HepG2 (cell line): Measurements from ENCODE around the gene ARL3. TPM values are rescaled to one million over a fixed set of nuclear protein-coding genes. Genes with fewer than 3 reads are reported as not detected.

Experiments
- ARNT2 ChIP-seq: sonication (generic); formaldehyde crosslinking; IDR thresholded peaks from 2 replicates; pipeline ENCODE4 v1.8.0; 2022; ENCODE audit warnings: mild to moderate bottlenecking, low read depth, missing genetic modification reagents, moderate library complexity
- ATF2 ChIP-seq: sonication (generic); formaldehyde crosslinking; IDR thresholded peaks from 2 replicates; pipeline ENCODE4 v1.4.0; 2020; ENCODE audit warnings: missing genetic modification reagents
- BCL3 ChIP-seq: sonication (generic); formaldehyde crosslinking; IDR thresholded peaks from 2 replicates; pipeline ENCODE4 v1.5.1; 2020; ENCODE audit warnings: mild to moderate bottlenecking, missing genetic modification reagents, moderate library complexity
- JARID2 ChIP-seq: sonication (generic); formaldehyde crosslinking; IDR thresholded peaks from 2 replicates; pipeline ENCODE4 v1.8.1; 2023; ENCODE audit warnings: missing genetic modification reagents, inconsistent platforms; ENCODE audit not compliant: insufficient replicate concordance
- MTF2 ChIP-seq: sonication (generic); formaldehyde crosslinking; IDR thresholded peaks from 2 replicates; pipeline ENCODE4 v1.5.0; 2020; ENCODE audit warnings: missing genetic modification reagents, borderline replicate concordance
- NFE2L1 ChIP-seq: sonication (generic); formaldehyde crosslinking; IDR thresholded peaks from 2 replicates; pipeline ENCODE4 v1.4.0; 2020; ENCODE audit warnings: missing genetic modification reagents, mild to moderate bottlenecking, borderline replicate concordance
- ZFP36 ChIP-seq: fragments of 150-350 bp; IDR thresholded peaks from 2 replicates; pipeline ENCODE4 v1.6.1; 2018; ENCODE audit warnings: borderline replicate concordance, low read length, low read depth; ENCODE audit not compliant: partially characterized antibody
- ZNF121 ChIP-seq: sonication (generic); formaldehyde crosslinking; IDR thresholded peaks from 2 replicates; pipeline ENCODE4 v1.5.0; 2020; ENCODE audit warnings: mild to moderate bottlenecking, missing genetic modification reagents
- ZNF20 ChIP-seq: sonication (generic); formaldehyde crosslinking; IDR thresholded peaks from 2 replicates; pipeline ENCODE4 v1.4.0; 2020; ENCODE audit warnings: mild to moderate bottlenecking, moderate library complexity, missing genetic modification reagents
- ZNF256 ChIP-seq: sonication (generic); formaldehyde crosslinking; conservative IDR thresholded peaks from 2 replicates; pipeline ENCODE4 v1.4.0; 2020; ENCODE audit warnings: missing genetic modification reagents
- ZNF317 ChIP-seq: sonication (generic); formaldehyde crosslinking; IDR thresholded peaks from 2 replicates; pipeline ENCODE4 v1.5.0; 2020; ENCODE audit warnings: mild to moderate bottlenecking, missing genetic modification reagents
- ZNF484 ChIP-seq: sonication (generic); formaldehyde crosslinking; IDR thresholded peaks from 2 replicates; pipeline ENCODE4 v1.5.1; 2020; ENCODE audit warnings: mild to moderate bottlenecking, low read depth, missing genetic modification reagents, borderline replicate concordance
- ZNF597 ChIP-seq: sonication (generic); formaldehyde crosslinking; IDR thresholded peaks from 2 replicates; pipeline ENCODE4 v1.5.0; 2020; ENCODE audit warnings: missing genetic modification reagents
- ZNF639 ChIP-seq: conservative IDR thresholded peaks from 2 replicates; pipeline ENCODE4 v1.6.1; 2018; ENCODE audit warnings: missing genetic modification reagents
- ZNF660 ChIP-seq: sonication (generic); formaldehyde crosslinking; IDR thresholded peaks from 2 replicates; pipeline ENCODE4 v1.5.1; 2020; ENCODE audit warnings: mild to moderate bottlenecking, low read depth, missing genetic modification reagents, borderline replicate concordance
- ZNF766 ChIP-seq: sonication (generic); formaldehyde crosslinking; IDR thresholded peaks from 2 replicates; pipeline ENCODE4 v1.5.0; 2020; ENCODE audit warnings: missing genetic modification reagents, borderline replicate concordance
- ZNF800 ChIP-seq: sonication (generic); formaldehyde crosslinking; IDR thresholded peaks from 2 replicates; pipeline ENCODE4 v1.4.0; 2020; ENCODE audit warnings: missing genetic modification reagents
- ZNF839 ChIP-seq: sonication (generic); formaldehyde crosslinking; IDR thresholded peaks from 2 replicates; pipeline ENCODE4 v1.4.0; 2020; ENCODE audit warnings: missing genetic modification reagents, mild to moderate bottlenecking, borderline replicate concordance
- polyA plus RNA-seq, 8 experiments: library from polyadenylated mRNA; depleted of rRNA in 3 of 8; stranded (reverse) in 7 of 8; unstranded in 1 of 8; fragments of >200 nt; fragmentation: Illumina TruSeq in 4 of 8; extraction: Trizol in 4 of 8; gene quantifications; 2 replicates each; pipeline versions ENCODE4 v1.2.1 to v1.2.3, GENCODE V29; 2011 to 2016; ENCODE audit warnings: low read depth in 4 of 8, missing spikeins in 1 of 8, mixed read lengths in 1 of 8; ENCODE audit not compliant: insufficient read depth in 1 of 8
- total RNA-seq, 5 experiments: library from RNA; depleted of rRNA; stranded (reverse); fragments of >200 nt; fragmentation: Illumina TruSeq; extraction: Trizol; gene quantifications; 2 replicates each; pipeline ENCODE4 v1.2.3, GENCODE V29; 2016; ENCODE audit warnings: low read depth in 1 of 5

Gene ARL3
- total and polyA plus RNA-seq, 2 of the 13 experiments (the other 11 are each of a cell fraction or from before 2014, with no cell fraction given), result 5.2 to 6.6 TPM

GRCh38 chr10:102713814-102714620, at the start of gene ARL3 (continued):
- no peak for TF ChIP-seq JARID2 (CRISPR knock-in tag)
- TF ChIP-seq NFE2L1 (CRISPR knock-in tag), result no peak
- TF ChIP-seq ZNF839 (CRISPR knock-in tag), result no peak
- TF ChIP-seq ZNF597 (CRISPR knock-in tag), result no peak
- 0 out of 2 replicates have a peak, but pooled peaks have one; percentile 21 for TF ChIP-seq ZNF20 (CRISPR knock-in tag)
- TF ChIP-seq MTF2 (CRISPR knock-in tag), result no peak
- 0 out of 2 replicates have a peak, but pooled peaks have one; percentile 52 for TF ChIP-seq ZNF256 (CRISPR knock-in tag)
- peak; percentile 59 for TF ChIP-seq ARNT2 (CRISPR knock-in tag)
- no peak for TF ChIP-seq BCL3 (CRISPR knock-in tag)
- TF ChIP-seq ZNF766 (CRISPR knock-in tag), result no peak
- no peak for TF ChIP-seq ZNF660 (CRISPR knock-in tag)
- TF ChIP-seq ATF2 (CRISPR knock-in tag), result 0 out of 2 replicates have a peak, but pooled peaks have one; percentile 15
- TF ChIP-seq ZFP36, result no peak
- TF ChIP-seq ZNF484, result no peak
- 0 out of 2 replicates have a peak, but pooled peaks have one; percentile 12 for TF ChIP-seq ZNF800 (CRISPR knock-in tag)
- peak; percentile 14; the same call in 1 of the 2 replicates for TF ChIP-seq ZNF639 (CRISPR knock-in tag)
- TF ChIP-seq ZNF317 (CRISPR knock-in tag), result 0 out of 2 replicates have a peak, but pooled peaks have one; percentile 44
- TF ChIP-seq ZNF121 (CRISPR knock-in tag), result no peak
